Globus pallidus (tissue), 1 donor: ENCODE results near the gene TYR.
"Not testable (repeated sequence)": the region's sequence is repeated elsewhere in the genome, so short reads cannot be mapped to it uniquely, and the experiment has no call there.

Experiments
- DNase-seq: peaks from one replicate; pipeline ENCODE4 v3.0.0-alpha.2; 2015; ENCODE audit warnings: low spot score

TYR gene

DNA sequence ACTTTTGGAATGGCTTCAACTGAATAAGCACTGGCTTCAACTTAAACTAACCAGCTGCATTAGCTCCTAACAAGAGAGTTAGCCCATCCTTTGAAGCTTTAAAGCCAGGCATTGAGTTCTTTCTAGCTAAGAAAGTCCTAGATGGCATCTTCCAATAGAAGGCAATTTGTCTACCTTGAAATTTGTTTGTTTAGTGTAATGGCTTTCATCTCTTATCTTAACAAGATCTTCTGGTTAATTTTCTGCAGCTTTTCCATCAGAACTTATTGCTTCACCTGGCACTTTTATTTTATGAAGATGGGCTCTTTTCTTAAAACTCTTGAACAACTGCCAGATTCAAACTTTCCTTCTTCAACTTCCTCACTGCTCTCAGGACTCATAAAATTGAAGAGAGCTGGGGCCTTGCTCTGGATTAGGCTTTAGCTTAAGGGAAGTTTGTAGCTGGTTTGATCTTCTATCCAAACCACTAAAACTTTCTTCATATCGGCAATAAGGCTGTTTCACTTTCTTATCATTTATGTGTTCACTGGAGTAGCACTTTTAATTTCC lies 94.9 kb downstream of the TYR start:
- DNase-seq: not testable (repeated sequence)

DNA sequence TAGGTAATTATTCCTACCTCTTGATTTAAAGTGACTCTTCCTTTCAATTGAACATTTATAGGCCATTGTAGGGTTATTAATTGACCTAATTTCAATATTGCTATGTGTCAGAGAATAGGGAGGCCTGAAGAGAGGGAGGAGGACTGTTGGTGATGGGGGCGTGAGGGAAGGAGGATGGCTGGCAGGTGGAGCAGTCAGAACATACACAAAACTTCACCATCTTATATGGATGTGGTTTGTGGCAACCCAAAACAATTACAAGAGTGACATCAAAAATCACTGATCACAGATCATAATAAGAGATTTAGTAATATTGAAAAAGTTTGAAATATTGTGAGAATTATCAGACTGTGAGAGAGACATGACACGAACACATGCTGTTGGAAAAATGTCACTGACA lies 95.5 kb downstream of the TYR start:
- not testable (repeated sequence) for DNase-seq

DNA sequence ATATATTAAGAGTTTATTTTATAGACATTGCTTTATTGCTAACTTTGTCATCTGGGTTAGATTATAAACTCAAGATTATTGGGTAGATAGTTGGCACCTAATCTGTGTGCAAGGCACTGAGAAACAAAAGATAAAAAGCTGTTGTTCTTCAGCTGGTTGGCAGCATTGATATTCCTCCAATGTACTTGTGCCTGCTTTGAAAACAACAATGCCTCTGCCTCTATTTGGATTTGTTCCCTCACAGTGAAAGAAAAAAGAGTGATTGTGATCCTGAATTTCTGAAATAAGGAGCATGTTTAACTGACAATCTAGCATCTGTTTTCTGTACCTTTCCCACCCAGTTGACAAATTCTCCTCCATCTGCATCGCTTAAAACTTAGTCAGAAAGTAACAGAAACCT lies 98.3 kb downstream of the TYR start:
- peak; percentile 87 for DNase-seq

DNA sequence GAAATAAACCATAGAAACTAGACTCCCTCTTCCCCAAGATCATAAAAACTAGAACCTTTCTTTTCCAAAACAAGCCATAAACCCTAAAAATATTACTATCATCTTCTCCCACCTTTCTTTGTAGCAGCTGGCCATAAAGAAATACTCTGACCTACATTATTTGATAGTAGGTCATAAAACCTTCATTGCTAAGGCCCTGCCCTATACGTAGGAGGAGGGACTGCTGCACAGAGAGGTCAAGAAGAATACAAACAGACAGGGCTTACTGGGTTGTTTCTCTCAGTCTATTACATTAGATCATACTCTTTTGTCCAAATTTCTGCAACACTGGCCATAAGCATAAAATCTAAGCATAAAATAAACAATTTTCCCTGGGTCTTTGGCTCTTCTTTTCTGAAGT lies 101.5 kb downstream of the TYR start:
- no peak for DNase-seq

DNA sequence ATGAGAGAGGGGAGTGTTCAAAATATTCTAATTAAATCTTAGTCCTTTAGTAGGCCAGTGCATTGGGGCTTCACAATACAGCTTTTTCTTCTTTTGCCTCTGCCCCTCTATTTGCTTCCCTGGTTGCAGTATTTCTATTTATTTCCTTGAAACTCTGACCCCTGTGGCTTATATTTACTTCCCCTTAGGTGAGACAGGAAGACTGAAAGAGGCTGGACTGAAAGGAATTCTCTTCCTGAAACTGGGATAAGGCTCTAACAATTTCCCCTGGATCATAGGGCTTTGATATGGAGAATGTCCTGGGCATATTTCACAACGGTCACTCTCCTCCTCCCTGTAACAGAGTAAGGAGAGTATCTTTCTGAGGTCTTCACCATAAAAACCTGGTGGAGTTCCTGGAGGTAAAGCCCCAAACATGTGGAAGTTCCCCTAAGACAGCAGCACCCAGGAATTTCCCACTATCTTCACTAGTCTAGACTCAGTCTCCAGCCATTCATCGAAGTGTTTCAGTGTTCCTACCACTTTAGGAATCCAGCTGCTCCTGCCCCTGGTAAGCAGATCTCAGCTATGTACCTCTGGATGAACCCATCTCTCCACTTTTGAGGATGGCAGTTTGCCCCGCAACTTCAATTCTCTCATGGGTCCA lies 103.5 kb downstream of the TYR start:
- DNase-seq: not testable (repeated sequence)

DNA sequence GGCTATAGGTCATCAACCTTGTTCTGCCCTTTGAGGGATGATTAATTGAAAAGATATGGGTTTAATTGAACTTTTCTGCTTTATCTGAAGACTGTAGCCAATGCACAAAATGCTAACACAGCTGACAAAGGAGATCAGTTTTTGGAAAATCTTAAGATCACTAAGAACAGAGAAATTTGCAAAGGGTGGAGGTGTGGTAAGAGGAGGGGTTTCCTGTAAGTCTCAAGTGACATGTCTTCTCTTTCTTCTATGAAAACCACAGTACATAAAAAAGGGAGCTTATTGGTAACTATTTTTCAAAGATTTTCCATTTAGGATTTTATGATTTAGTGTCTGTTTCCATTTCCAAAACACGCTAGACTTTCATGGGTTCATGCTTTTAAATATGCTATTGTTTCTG lies 108.9 kb downstream of the TYR start:
- not testable (repeated sequence) for DNase-seq

DNA sequence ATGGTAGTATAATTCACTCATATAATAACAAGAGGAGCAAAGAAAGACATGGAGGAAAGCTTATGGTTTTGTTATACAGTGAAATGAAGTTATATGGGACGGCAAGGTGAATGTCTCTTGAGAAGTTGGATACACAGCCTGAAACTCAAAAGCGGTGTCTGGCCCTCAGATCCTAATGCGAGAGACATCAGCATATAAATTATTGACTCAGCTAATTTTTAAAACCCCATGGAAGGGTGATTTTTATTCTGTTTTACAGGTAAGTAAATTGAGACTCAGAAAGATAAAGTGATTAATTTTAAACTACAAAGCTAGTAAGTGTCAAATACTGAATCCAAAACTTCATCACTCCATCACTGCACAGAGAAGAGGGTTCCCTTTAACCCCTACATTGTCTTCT lies 110.3 kb downstream of the TYR start:
- not testable (repeated sequence) for DNase-seq

DNA sequence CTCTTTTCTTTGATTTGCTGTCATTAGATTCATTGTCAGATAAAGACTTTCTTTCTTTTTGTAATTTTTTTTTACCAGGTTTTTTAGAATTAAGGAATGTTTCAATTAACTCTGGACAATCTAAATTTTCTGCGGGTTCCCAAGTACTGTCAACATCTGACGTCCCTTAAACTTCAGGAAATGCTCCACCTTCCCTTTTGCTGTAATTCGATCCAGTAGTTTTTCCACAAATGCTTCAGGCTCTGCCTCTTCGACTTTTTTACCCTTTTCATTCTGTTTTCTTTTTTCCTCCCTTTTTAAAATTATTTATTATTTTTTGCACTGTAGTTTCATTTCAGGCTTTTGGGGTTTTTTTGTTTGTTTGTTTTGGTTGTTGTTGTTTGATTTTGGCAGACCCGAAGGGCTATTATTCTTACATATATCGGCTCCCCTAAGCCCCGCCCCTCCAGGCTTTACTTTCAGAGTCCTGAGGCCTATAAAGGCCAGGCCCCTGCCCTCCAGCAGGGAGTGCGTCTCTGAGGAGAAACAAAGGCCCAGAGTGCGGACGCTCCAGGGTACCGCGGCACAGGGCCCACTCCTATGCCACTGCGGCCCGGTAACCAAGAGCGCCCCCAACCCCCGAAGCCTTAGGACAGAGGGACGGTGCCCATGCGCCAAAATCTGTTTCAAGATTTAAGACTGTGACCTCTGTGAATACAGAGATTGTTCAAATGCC lies 116.4 kb downstream of the TYR start:
- DNase-seq: no peak

DNA sequence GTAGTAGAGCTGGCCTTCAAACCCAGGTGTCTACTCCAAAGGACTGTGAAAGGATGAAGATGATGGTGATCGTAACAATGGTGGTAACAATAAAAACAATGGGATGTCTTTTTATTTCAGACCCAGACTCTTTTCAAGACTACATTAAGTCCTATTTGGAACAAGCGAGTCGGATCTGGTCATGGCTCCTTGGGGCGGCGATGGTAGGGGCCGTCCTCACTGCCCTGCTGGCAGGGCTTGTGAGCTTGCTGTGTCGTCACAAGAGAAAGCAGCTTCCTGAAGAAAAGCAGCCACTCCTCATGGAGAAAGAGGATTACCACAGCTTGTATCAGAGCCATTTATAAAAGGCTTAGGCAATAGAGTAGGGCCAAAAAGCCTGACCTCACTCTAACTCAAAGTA lies 117.3 kb downstream of the TYR start:
- not testable (repeated sequence) for DNase-seq

DNA sequence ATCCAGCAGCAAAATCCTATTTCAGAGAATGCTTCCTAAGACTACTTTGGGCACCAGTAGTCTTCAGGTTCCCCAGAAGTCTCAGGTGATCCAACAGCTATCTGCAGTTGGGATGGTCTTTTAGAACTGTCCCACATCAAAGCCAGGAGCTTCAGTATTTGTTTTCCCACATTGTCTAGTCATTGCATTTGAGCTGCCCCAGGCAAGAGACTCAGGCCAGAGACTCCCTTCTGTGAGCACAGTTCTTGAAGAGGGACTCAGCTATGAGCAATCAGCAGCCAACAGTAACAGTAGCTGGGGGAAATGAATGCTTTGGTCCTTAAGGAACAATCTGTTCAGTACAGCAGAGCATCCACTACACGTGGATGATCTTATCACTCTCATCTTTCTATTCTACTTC lies 125.4 kb downstream of the TYR start:
- not testable (repeated sequence) for DNase-seq

DNA sequence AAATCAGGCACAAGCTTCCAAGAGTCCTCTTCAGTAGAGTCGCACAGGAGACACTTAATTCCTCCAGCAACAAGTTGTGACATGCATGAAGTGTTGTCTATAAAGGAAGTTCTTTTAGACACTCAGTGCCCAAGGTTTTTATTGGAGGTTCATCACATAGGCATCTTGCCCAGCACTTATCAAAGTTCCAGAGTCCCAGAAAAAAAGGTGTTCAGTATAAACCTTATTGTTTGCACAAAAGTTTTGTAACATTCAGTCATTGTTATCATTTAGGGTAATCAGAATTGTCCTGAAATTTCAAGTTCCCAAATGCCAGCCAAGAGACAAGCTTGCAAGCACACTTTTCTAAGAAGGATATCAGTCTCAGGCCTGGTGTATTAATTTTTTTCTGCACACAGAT lies 130.6 kb downstream of the TYR start:
- not testable (repeated sequence) for DNase-seq

DNA sequence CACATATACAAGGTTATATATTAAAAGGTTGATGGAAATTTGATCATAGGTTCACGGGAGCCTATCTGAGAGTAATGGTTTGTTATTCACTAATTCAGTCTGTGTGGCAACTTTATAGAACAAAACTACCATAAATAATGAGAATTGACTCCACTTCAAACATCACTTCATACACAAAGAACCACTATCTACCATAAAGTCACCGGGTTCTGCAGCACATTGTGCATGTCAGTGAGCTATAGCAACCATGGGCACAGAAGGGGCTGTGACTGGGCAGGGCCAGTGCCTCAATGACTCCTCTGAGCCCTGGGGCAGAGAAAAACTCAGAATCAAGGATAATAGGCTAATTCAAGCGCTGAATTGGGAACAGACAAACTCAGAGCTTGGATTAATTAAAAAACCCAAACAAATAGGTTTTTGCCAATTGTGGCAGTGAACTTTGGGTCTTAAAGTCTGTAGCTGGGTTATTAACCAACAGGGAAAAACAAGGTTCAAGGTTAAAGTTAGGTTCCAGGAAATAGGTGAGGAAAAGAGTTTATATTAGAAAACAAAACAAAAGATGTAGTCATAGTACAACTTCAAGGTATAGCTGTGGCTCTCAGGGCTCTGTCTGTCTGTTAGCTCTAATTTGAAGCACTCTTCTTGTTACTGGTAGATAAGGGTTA lies 131.8 kb downstream of the TYR start:
- not testable (repeated sequence) for DNase-seq

DNA sequence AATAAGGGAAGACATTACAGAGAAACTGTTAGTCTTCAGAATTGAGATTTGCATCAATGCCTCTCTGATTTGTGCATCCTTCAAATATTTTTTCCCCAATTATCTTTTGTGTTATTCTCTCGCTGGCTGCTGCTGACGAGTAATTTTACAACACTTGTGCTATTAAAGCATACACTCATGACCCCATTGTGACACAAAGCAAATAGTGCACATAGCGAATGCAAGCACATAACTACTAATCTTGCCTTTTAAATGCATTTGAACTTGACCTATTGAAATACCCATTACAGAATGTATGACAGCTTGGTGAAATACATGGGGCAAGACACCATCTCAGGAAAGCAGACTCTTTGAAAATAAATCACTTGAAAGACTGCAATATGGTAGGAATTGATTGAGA lies 132.9 kb downstream of the TYR start:
- DNase-seq: not testable (repeated sequence)

DNA sequence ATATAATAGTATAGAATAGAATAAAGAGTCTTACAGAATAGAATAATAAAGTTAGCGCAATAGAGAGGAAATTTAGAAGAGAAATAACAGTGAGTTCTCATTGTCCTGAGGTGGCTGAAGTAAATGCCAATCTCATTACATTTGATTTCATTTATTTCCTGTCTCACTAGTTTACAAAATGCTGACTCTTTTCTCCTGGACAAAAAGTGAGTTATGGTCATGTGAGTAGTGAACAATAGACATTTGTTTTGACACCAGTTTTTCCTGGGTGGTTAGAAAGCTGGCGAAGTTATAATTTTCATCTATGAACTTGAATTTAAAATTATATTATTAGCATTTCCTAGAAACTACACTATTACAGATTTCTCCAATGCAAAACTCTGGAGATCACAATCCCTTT lies 143.7 kb downstream of the TYR start:
- DNase-seq: no peak

DNA sequence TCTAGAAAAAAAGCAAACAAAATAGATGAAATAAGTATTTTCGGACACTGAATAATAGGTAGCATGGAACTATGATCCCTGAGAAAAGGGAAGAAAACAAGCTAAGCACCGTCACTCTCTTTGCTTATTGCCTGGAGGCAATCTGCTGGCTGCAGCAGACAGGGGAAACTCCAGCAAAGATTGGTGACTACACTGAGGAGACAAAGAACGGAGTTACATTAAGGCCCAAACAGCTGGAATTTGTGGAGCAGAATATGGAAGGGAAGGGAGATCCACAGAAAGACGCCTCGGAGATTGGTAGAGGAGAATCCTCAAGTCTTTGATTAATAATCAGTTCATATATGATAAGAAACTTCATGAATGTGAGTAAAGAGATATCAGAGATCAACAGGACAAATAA lies 150.2 kb downstream of the TYR start:
- DNase-seq: no peak

DNA sequence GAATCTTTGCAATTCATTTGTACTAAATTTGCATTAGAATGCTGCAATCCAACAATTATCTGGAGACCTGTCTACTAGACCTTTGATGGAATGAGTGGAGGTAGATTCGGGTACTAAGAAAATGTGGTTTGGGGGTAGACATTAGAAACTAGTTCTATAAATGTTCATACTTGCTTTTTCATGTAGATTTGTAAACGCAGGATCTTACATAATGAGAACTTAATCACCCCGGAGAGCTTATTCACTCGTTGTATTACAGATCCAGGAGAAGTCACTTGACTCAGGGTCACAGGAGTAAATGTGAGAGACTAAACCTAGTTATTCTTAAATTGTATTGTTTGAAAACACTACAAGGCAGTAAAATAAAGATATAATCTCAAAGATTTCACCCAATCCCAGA lies 154.3 kb downstream of the TYR start:
- not testable (repeated sequence) for DNase-seq

DNA sequence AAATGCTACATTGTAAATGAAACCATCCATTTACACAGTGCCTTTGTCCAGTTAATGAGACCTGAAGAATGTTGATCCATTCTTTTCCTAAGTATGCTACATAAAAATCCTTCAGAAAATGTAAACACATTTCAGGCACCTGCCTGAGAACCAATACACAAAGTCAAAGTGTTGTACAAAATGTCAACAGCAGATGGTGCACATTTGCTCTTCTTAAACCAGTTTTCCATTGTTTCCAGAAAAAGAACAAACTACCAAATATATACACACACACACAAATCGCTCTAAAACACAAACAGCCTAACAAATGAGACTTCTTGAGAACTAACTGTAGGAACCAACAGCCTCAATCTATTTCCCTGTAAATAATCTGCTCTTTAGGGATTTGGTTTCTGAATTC lies 156.0 kb downstream of the TYR start:
- DNase-seq: peak; percentile 64

DNA sequence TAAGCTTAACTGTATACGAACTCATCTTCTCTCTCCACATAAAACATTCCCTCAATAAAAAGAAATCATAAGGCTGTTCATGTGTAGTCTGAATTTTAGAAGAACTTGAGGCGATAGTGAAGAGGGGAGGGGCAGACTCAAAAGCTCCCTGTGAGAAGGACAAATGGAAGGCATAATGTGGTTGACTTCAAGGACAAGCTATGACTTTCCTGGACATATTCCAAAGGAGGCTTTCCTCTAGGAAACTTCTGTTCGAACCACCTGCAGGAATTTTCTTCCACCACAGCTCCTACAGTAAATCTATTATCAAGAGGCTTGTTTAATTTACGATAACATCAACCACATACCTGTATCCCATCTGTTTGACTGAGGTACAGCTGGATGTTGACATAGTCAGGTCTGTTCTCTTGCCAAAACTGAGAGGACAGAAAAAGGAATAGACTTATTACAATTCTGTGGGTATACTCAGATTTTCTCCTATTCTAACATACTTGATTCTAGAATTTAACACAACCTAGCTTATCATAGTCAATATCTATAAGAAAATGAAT lies 159.5 kb downstream of the TYR start:
- DNase-seq: not testable (repeated sequence)

DNA sequence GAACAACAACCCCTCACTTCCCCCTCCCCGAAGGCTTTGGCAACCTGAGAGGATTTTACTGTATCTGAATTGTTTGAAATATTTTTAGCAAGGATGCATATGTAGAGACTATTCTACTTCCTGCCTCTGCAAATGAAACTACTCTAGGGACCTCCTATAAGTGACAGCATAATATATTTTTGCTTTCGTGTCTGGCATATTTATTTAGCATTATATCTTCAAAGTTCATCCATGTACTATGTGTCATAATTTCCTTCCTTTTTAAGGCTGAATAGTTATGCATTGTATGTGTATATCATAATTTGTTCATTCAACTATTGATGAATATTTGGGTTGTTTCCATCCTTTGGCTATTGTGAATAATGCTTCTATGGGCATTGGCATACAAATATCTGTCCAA lies 160.4 kb downstream of the TYR start:
- not testable (repeated sequence) for DNase-seq

DNA sequence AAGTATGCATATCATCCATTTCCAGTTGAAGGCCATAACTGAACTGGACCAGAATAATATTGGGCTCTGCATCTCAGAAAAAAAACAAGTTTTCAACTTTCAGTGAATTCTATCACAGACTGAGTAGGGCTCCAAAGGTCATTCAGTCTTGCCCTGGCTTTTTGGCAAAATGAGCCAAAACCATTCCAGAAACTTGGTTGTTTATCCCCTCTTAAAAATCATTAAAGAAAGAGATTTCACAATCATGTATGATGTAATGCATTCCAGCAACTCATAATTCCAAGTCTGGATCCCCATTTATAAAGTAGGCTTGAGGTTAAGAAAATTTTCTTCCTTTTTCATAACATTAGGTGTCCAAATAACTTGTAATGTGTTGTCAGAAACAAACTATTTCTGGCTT lies 162.8 kb downstream of the TYR start:
- not testable (repeated sequence) for DNase-seq

DNA sequence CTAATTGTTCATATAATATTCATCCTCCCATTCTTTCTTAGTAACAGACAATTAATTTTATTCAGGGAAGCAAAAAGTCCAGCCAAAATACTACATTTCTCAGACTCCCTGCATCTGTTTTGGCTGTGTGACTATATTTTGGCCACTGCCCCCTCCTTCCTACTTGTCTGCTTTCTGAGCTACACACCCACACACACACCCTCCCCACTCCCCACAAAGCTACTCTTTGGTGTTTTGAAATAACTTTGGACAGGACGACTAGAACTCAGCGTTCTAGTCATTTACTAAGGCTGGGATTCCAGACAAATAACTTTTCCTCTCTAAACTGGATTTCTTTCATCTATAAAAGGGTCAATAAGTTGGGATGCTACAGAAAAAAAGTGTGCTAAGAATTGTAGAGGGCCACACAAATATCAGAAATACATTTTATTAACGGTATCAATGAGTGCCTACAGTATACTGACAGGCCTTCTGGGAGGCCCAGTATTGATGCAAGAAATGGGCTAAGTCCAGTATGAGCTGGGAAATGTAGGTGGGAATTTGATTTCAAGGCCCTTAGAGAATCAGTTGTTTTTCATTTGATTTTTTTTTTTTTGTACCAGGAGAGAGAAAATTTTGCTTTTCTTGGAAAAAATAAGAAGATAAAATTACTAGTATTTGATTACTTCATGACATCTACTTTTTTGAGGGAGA lies 165.4 kb downstream of the TYR start:
- DNase-seq: not testable (repeated sequence)
